Esophagus (tissue), 2 donors: ENCODE measurements around the gene LYRM7. TPM values are rescaled to one million over a fixed set of nuclear protein-coding genes. Genes with fewer than 3 reads are reported as not detected.
"Not testable (repeated sequence)": the region's sequence is repeated elsewhere in the genome, so short reads cannot be mapped to it uniquely, and the experiment has no call there.

Experiments used
- H3K27ac ChIP-seq, 2 donors: one replicate each; pipeline ENCODE4 v1.5.1; 2013; ENCODE audit warnings: low read depth in 2 of 2, mild to moderate bottlenecking in 2 of 2, inconsistent platforms in 1 of 2, low read length in 1 of 2, moderate library complexity in 1 of 2
- H3K27me3 ChIP-seq, 2 donors: one replicate each; pipeline ENCODE4 v1.6.1; 2013; ENCODE audit warnings: low read length in 2 of 2, control low read depth in 1 of 2, mild to moderate bottlenecking in 1 of 2; ENCODE audit not compliant: insufficient read depth in 2 of 2, control insufficient read depth in 1 of 2
- H3K36me3 ChIP-seq, 2 donors: one replicate each; pipeline ENCODE4 v1.6.1; 2013; ENCODE audit warnings: low read length in 1 of 2; ENCODE audit not compliant: control insufficient read depth in 2 of 2, insufficient read depth in 2 of 2
- H3K4me1 ChIP-seq, 2 donors: one replicate each; pipeline ENCODE4 v1.6.1; 2013; ENCODE audit warnings: low read length in 1 of 2; ENCODE audit not compliant: control insufficient read depth in 2 of 2, insufficient read depth in 2 of 2
- H3K4me3 ChIP-seq, 2 donors: one replicate each; pipeline ENCODE4 v1.5.1; 2013; ENCODE audit warnings: low read length in 2 of 2, mild to moderate bottlenecking in 2 of 2, low read depth in 1 of 2, moderate library complexity in 1 of 2
- H3K9me3 ChIP-seq, 2 donors: one replicate each; pipeline ENCODE4 v1.6.1; 2013; ENCODE audit warnings: mild to moderate bottlenecking in 2 of 2, low read depth in 1 of 2, low read length in 1 of 2, moderate library complexity in 1 of 2; ENCODE audit not compliant: control insufficient read depth in 2 of 2, insufficient read depth in 1 of 2
- WGBS, 2 donors: extraction: QIAGEN DNeasy Blood & Tissue Kit; methylation state at CpG; one replicate each; pipeline ENCODE4 v1.1.7; 2013; 5-methylcytosine and 5-hydroxymethylcytosine counted together
- polyA plus RNA-seq, 2 donors: library from polyadenylated mRNA; stranded (reverse); fragments of 200-250 nt; gene quantifications; one replicate each; pipeline ENCODE4 v1.2.3, GENCODE V29; 2013
- donor health status: healthy with polysubstance abuse.
- donor health status: Bipolar disorder and iron deficiency.

The LYRM7 gene
- 1 to 10 TPM; 2.7 to 3.0 TPM for polyA plus RNA-seq

GRCh38 chr5:131170540-131171275 is at the start of gene LYRM7:
Gene LYRM7 (plus strand): TSS chr5:131170944. CDS start chr5:131171021, 77 bp downstream.
- no peaks in the 10 kb centered on the region for H3K27me3 ChIP-seq
- WGBS, 2 donors = 0 to 1% methylated on average over 42 of the region's 42 CpGs
- peak within 1 kb of the TSS; percentile 52 to 91 for H3K4me3 ChIP-seq
- H3K36me3 ChIP-seq = no peaks in the 10 kb centered on the region
- H3K27ac ChIP-seq = peak within 1 kb of the TSS; percentile 78 to 92
- no peaks in the 10 kb centered on the region for H3K4me1 ChIP-seq
- no peaks in the 10 kb centered on the region for H3K9me3 ChIP-seq

- H3K9me3 ChIP-seq, H3K4me3 ChIP-seq, H3K4me1 ChIP-seq, H3K36me3 ChIP-seq, H3K27ac ChIP-seq, H3K27me3 ChIP-seq: not testable (repeated sequence)
- WGBS, 2 donors = 91 to 94% methylated on average over 2 of the region's 2 CpGs
These were observed 43.5 kb upstream of the LYRM7 start for GRCh38 chr5:131127244-131127643.

DNA sequence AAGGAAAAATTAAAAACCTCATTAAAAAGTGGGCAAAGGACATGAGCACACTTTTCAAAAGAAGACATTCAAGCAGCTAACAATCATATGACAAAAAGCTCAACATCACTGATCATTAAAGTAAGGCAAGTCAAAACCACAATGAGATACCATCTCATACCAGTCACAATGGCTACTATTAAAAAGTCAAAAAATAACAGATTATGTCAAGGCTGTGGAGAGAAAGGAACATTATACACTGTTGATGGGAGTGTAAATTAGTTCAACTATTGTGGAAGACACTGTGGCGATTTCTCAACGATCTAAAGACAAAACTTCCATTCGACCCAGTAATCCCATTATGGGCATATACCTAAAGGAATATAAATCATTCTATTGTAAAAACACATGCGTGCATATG is 41.4 kb upstream of the LYRM7 start:
- no peaks in the 10 kb centered on the region for H3K9me3 ChIP-seq
- WGBS, 2 donors = 86 to 89% methylated on average over 4 of the region's 4 CpGs
- no peaks in the 10 kb centered on the region for H3K36me3 ChIP-seq
- no peaks in the 10 kb centered on the region for H3K4me1 ChIP-seq
- H3K4me3 ChIP-seq = no peak overlapping the region
- no peak overlapping the region for H3K27ac ChIP-seq
- no peaks in the 10 kb centered on the region for H3K27me3 ChIP-seq

- H3K9me3 ChIP-seq, H3K4me1 ChIP-seq, H3K36me3 ChIP-seq, H3K4me3 ChIP-seq, H3K27me3 ChIP-seq, H3K27ac ChIP-seq: not testable (repeated sequence)
- 95% methylated on average over 1 of the region's 2 CpGs for WGBS, 2 donors
These were observed 37.7 kb upstream of the LYRM7 start for GRCh38 chr5:131133091-131133490.

DNA sequence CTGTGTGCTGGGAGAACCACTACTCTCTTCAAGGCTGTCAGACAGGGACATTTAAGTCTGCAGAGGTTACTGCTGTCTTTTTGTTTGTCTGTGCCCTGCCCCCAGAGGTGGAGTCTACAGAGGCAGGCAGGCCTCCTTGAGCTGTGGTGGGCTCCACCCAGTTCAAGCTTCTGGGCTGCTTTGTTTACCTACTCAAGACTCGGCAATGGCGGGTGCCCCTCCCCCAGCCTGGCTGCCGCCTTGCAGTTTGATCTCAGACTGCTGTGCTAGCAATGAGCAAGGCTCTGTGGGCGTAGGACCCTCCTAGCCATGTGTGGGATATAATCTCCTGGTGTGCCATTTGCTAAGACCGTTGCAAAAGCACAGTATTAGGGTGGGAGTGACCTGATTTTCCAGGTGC is 32.3 kb upstream of the LYRM7 start:
- not testable (repeated sequence) for H3K4me3 ChIP-seq, H3K36me3 ChIP-seq, H3K27ac ChIP-seq, H3K4me1 ChIP-seq, H3K27me3 ChIP-seq, H3K9me3 ChIP-seq
- WGBS, 2 donors = 66 to 76% methylated on average over 5 of the region's 5 CpGs

GRCh38 chr5:131139321-131139720 is 31.4 kb upstream of the LYRM7 start:
- H3K9me3 ChIP-seq = no peaks in the 10 kb centered on the region
- no peak overlapping the region for H3K4me3 ChIP-seq
- WGBS, 2 donors = 93% methylated on average over 2 of the region's 2 CpGs
- H3K27me3 ChIP-seq = no peaks in the 10 kb centered on the region
- H3K27ac ChIP-seq = no peak overlapping the region
- H3K4me1 ChIP-seq = no peaks in the 10 kb centered on the region
- no peaks in the 10 kb centered on the region for H3K36me3 ChIP-seq

- WGBS, 2 donors = 54 to 55% methylated on average over 3 of the region's 3 CpGs
- no peaks in the 10 kb centered on the region for H3K27me3 ChIP-seq
- no peaks in the 10 kb centered on the region for H3K36me3 ChIP-seq
- H3K4me3 ChIP-seq = no peak overlapping the region
- no peaks in the 10 kb centered on the region for H3K4me1 ChIP-seq
- no peak overlapping the region for H3K27ac ChIP-seq
- H3K9me3 ChIP-seq = no peaks in the 10 kb centered on the region
These were observed 27.6 kb upstream of the LYRM7 start for GRCh38 chr5:131142970-131143617.

DNA sequence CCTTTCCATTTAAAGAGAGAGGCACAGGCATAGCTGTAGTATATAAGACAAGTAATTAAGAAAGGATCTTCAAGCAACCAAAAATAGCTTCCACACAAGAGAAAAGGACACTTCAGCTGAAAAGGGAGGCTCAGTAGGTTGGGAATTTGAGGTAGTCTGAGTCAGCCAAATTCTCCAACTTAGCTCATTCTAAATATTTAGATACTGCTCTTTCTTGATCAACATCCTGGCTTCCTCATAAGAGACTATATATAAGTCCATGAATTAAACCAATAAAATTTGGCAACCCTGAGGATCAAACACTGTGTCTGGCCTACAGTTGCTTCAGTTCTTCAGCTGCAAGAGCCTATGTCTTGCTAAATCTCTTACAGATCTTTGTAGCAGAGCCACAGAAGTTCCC is 23.5 kb upstream of the LYRM7 start:
- Histone ChIP-seq H3K27ac (no peak overlapping the region), H3K4me3 (no peak overlapping the region), H3K36me3 (no peaks in the 10 kb centered on the region), H3K9me3 (no peaks in the 10 kb centered on the region), H3K4me1 (no peaks in the 10 kb centered on the region), H3K27me3 (no peaks in the 10 kb centered on the region)

DNA sequence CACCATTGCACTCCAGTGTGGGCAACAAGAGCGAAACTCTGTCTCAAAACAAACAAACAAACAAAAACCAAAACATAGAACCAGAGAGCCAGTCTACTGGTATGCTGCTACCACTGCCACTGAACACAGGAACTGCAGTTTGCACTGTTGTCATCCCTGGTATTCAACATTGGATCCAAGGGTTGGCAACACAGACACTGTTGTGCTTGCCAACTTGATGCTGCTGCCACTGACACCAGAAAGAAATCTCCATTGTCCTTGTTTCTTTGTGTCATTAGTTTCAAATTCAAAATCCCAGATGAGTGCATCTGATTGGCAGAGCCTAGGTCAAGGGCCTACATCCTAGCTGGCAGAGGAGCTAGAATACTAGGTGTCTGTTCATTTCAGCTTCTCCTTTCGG is 21.9 kb upstream of the LYRM7 start:
- H3K4me3 ChIP-seq = no peak overlapping the region
- H3K36me3 ChIP-seq = no peaks in the 10 kb centered on the region
- H3K27me3 ChIP-seq = no peaks in the 10 kb centered on the region
- H3K27ac ChIP-seq = no peak overlapping the region
- WGBS, 2 donors = 91 to 96% methylated on average over 2 of the region's 2 CpGs
- no peaks in the 10 kb centered on the region for H3K4me1 ChIP-seq
- H3K9me3 ChIP-seq = no peaks in the 10 kb centered on the region

DNA sequence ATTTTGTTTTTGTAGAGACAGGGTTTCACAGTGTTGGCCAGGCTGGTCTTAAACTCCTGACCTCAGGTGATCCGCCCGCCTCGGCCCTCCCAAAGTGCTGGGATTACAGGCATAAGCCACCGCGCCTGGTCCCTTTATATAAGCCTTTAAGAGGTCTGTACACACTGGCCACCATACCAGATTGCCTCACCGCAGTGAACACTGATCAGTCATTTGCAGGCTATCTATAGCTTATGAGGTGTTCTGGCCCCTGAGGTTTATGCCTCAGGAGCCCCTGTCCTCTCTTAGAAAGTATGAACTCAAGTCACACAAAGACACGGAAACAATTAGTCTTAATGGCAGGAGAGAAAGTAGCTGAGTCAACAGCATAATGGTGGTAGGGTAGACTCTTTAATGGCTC is 20.3 kb upstream of the LYRM7 start:
- Histone ChIP-seq H3K27me3 (no peaks in the 10 kb centered on the region), H3K4me1 (no peaks in the 10 kb centered on the region), H3K27ac (no peak overlapping the region), H3K36me3 (no peaks in the 10 kb centered on the region), H3K4me3 (no peak overlapping the region), H3K9me3 (no peaks in the 10 kb centered on the region)
- 93 to 94% methylated on average over 7 of the region's 7 CpGs for WGBS, 2 donors
